ENCODE results near the gene CATSPER2. TPM values are rescaled to one million over a fixed set of nuclear protein-coding genes. Genes with fewer than 3 reads are reported as not detected.
"Not testable (repeated sequence)": the region's sequence is repeated elsewhere in the genome, so short reads cannot be mapped to it uniquely, and the experiment has no call there.

CATSPER2 gene
- total RNA-seq: 1 to 10 TPM in 2 of 4 donors, under 1 TPM in 2; 0.66 to 2.8 (median 1.4) TPM

DNA sequence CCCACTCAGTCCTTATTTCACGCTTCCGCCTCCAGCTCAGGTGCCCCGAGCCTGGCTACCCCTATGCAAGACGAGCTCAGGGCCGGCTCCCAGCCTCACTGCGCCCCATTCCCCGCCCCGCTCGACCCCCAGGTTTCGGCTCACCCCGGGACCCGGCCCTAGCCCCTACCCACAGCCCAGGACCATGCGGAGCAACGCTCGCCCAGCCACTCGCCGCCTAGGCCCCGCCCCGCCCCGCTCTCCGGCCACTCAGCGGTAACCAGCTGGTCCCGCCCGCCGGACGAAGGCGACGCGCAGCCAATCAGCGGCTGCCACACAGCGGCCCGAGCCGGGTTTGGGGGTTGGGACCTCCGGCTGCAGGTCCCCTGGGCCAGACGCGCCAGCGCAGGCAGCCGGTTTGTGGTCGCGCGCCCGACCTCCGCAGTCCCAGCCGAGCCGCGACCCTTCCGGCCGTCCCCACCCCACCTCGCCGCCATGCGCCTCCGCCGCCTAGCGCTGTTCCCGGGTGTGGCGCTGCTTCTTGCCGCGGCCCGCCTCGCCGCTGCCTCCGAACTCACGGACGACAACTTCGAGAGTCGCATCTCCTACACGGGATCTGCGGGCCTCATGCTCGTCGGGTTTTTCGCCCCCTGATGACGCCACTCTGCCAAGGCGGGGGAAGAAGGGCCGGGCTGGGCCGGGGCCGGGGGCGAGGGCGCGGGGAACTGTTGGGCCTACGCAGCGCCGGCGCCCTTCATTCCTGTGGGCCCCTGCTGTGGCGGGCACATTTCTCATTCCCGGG, at the start of gene CATSPER2:
Gene CATSPER2 (minus strand): TSS at position 196 of the 781 bp plus-strand sequence. CDS start 783 bp downstream, outside the sequence.
- 88% methylated on average over 65 of the region's 85 CpGs for WGBS
- H3K9me3 ChIP-seq: no peaks in the 10 kb centered on the region
- H3K27me3 ChIP-seq: no peaks in the 10 kb centered on the region
- H3K4me3 ChIP-seq: no peak within 1 kb of the TSS
- TF ChIP-seq, protein P1, sequence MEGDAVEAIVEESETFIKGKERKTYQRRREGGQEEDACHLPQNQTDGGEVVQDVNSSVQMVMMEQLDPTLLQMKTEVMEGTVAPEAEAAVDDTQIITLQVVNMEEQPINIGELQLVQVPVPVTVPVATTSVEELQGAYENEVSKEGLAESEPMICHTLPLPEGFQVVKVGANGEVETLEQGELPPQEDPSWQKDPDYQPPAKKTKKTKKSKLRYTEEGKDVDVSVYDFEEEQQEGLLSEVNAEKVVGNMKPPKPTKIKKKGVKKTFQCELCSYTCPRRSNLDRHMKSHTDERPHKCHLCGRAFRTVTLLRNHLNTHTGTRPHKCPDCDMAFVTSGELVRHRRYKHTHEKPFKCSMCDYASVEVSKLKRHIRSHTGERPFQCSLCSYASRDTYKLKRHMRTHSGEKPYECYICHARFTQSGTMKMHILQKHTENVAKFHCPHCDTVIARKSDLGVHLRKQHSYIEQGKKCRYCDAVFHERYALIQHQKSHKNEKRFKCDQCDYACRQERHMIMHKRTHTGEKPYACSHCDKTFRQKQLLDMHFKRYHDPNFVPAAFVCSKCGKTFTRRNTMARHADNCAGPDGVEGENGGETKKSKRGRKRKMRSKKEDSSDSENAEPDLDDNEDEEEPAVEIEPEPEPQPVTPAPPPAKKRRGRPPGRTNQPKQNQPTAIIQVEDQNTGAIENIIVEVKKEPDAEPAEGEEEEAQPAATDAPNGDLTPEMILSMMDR (IDR thresholded peaks at IDR 0.05): no peak
- TF ChIP-seq EP300 (IDR thresholded peaks at IDR 0.05) (no peak), POLR2AphosphoS5 (IDR thresholded peaks at IDR 0.05) (no peak), POLR2A (IDR thresholded peaks at IDR 0.05; ENCODE audit: low read depth) (no peak)
- intact Hi-C loops (cut with DNase I): no loop called here
- no peak within 1 kb of the TSS for H3K27ac ChIP-seq (replicated peaks in 1 of 4)
- no peaks in the 10 kb centered on the region for H3K4me1 ChIP-seq
- peaks cover 3 to 30% (median 20%) of the 10 kb centered on the region in 4 donors for H3K36me3 ChIP-seq
- DNase-seq (ENCODE audit: extremely low spot score): no peak

GRCh38 chr15:43693148-43694022, 44.7 kb upstream of the CATSPER2 start, which contains the start of gene CKMT1A:
CKMT1A (plus strand) TSS chr15:43693859; CDS start chr15:43694051, 192 bp downstream.
- H3K27ac ChIP-seq (replicated peaks in 1 of 4); H3K4me1 ChIP-seq; H3K36me3 ChIP-seq; H3K4me3 ChIP-seq; DNase-seq (ENCODE audit: extremely low spot score); H3K9me3 ChIP-seq; H3K27me3 ChIP-seq; intact Hi-C loops (cut with DNase I): not testable (repeated sequence)
- WGBS: no CpG with 5 or more reads among the region's 43 CpGs

DNA sequence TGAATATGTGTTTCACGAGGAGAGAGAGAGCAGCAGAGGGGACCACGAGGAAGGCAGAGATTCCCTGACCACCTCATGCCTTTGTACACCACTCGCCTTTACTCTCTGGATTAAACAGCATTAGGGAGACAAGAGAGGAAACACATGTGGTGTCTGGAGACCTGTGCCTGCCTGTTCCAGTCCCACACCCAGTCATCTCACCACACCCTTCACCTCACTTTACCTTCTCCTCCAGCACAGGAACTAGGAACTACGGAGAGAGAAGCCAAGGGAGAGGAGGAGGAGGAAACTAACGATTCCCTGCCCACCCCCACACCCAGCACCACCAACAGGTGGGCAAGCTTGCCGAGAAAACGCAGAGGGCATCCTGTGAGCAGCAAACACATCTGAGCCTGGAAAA, 44.0 kb upstream of the CATSPER2 start:
- DNase-seq (ENCODE audit: extremely low spot score); H3K4me1 ChIP-seq; H3K27ac ChIP-seq (replicated peaks in 1 of 4); H3K36me3 ChIP-seq; H3K9me3 ChIP-seq; H3K27me3 ChIP-seq; H3K4me3 ChIP-seq; intact Hi-C loops (cut with DNase I): not testable (repeated sequence)
- 40% methylated on average over 2 of the region's 7 CpGs for WGBS

- H3K4me3 ChIP-seq; H3K27me3 ChIP-seq; DNase-seq (ENCODE audit: extremely low spot score); H3K27ac ChIP-seq (replicated peaks in 1 of 4); intact Hi-C loops (cut with DNase I); H3K4me1 ChIP-seq; H3K9me3 ChIP-seq; H3K36me3 ChIP-seq: not testable (repeated sequence)
- no CpG with 5 or more reads among the region's 54 CpGs for WGBS
Measured at GRCh38 chr15:43689604-43690301, 41.1 kb upstream of the CATSPER2 start.

DNA sequence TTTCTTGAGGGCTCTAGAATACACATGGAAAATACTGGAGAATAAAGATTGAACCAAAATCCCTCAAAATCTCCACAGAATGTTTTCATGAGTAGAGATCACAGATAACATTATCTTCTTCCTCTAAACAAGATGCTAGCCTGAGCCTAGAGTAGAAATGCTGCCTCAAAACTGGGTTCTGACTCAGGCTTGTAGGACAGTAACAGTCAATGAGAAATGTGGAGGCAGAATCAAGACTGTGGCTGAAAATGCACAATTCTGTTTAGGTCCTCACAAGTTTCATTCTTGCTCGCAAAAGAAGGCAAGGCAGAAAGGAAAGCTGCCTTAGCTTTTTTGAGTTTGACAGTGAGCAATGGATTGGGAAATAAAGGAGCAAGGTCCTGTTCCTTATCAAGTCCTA, 25.5 kb upstream of the CATSPER2 start:
- DNase-seq (ENCODE audit: extremely low spot score); intact Hi-C loops (cut with DNase I); H3K36me3 ChIP-seq; H3K9me3 ChIP-seq; H3K27me3 ChIP-seq; H3K4me1 ChIP-seq; H3K27ac ChIP-seq (replicated peaks in 1 of 4); H3K4me3 ChIP-seq: not testable (repeated sequence)
- WGBS: no CpG with 5 or more reads among the region's 1 CpG

- H3K9me3 ChIP-seq; H3K27ac ChIP-seq (replicated peaks in 1 of 4); H3K4me1 ChIP-seq; H3K27me3 ChIP-seq; H3K36me3 ChIP-seq; H3K4me3 ChIP-seq; intact Hi-C loops (cut with DNase I); DNase-seq (ENCODE audit: extremely low spot score): not testable (repeated sequence)
- 60% methylated on average over 1 of the region's 1 CpG for WGBS
Measured at GRCh38 chr15:43666177-43666576, 17.5 kb upstream of the CATSPER2 start.

DNA sequence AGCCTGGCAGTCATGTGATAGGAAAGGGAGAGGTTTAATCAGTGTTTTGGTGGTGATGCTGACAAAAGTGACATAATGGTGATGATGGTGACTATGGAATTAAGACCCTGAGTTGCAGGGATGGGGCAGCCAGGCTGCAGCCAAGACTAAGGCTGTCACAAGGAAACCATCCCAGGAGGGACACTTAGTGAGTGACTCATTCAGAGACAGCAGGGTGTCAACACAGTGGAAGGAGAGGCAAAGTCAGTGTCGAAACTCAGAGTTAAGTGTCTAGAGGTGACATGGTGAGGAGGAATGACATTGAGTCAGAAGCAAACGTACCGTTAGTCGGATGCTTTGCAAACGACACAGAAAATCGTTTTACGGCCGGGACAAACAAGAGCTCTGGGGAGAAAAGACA, 14.7 kb upstream of the CATSPER2 start:
- H3K27me3 ChIP-seq; H3K4me1 ChIP-seq; intact Hi-C loops (cut with DNase I); DNase-seq (ENCODE audit: extremely low spot score); H3K4me3 ChIP-seq; H3K36me3 ChIP-seq; H3K27ac ChIP-seq (replicated peaks in 1 of 4); H3K9me3 ChIP-seq: not testable (repeated sequence)
- no CpG with 5 or more reads among the region's 8 CpGs for whole genome bisulfite sequencing

GRCh38 chr15:43662293-43662692, 13.6 kb upstream of the CATSPER2 start:
- H3K9me3 ChIP-seq; intact Hi-C loops (cut with DNase I); H3K4me3 ChIP-seq; H3K36me3 ChIP-seq; DNase-seq (ENCODE audit: extremely low spot score); H3K4me1 ChIP-seq; H3K27ac ChIP-seq (replicated peaks in 1 of 4); H3K27me3 ChIP-seq: not testable (repeated sequence)
- no CpG with 5 or more reads among the region's 2 CpGs for WGBS

- H3K4me3 ChIP-seq; H3K36me3 ChIP-seq; H3K4me1 ChIP-seq; H3K9me3 ChIP-seq; H3K27me3 ChIP-seq; H3K27ac ChIP-seq (replicated peaks in 1 of 4); DNase-seq (ENCODE audit: extremely low spot score); intact Hi-C loops (cut with DNase I): not testable (repeated sequence)
- no CpG with 5 or more reads among the region's 10 CpGs for WGBS
Measured at GRCh38 chr15:43659727-43660126, 11.1 kb upstream of the CATSPER2 start.

GRCh38 chr15:43649430-43649926, 834 bp upstream of the CATSPER2 start:
- not testable (repeated sequence) for DNase-seq (ENCODE audit: extremely low spot score)
- WGBS: 99% methylated on average over 14 of the region's 16 CpGs

More at GRCh38 chr15:43649430-43649926, 834 bp upstream of the CATSPER2 start:
- intact Hi-C loops (cut with DNase I); H3K4me3 ChIP-seq; H3K4me1 ChIP-seq; H3K9me3 ChIP-seq; H3K27me3 ChIP-seq; H3K27ac ChIP-seq (replicated peaks in 1 of 4): not testable (repeated sequence)
- peaks cover 3 to 30% (median 20%) of the 10 kb centered on the region in 4 donors for H3K36me3 ChIP-seq

Data from esophagus muscularis mucosa (tissue), 4 donors.